SK-N-MC (cell line): ENCODE data around the gene MCCC2.

Experiments used
- DNase-seq: peaks from one replicate; pipeline ENCODE4 v3.0.0-alpha.2; 2011; ENCODE audit warnings: low read depth, low spot score
- H3K27ac ChIP-seq: fragments of 200-600 bp; sonication (generic); 2 replicates; pipeline ENCODE4 v1.5.1; 2016; ENCODE audit warnings: mixed run types
- H3K36me3 ChIP-seq: fragments of 200-600 bp; sonication (generic); 2 replicates; pipeline ENCODE4 v1.6.1; 2017; ENCODE audit warnings: antibody characterized with exemption, low read length, mixed read lengths; ENCODE audit not compliant: insufficient read depth
- H3K4me3 ChIP-seq: fragments of 200-600 bp; sonication (generic); 2 replicates; pipeline ENCODE4 v1.5.1; 2016
- H3K9ac ChIP-seq: fragments of 200-600 bp; sonication (generic); 2 replicates; pipeline ENCODE4 v1.8.0; 2017; ENCODE audit warnings: mixed run types, mixed read lengths; ENCODE audit not compliant: insufficient read length
- H3K9me3 ChIP-seq: fragments of 200-600 bp; sonication (generic); 2 replicates; pipeline ENCODE4 v1.6.1; 2017; ENCODE audit warnings: low read depth, mild to moderate bottlenecking, antibody characterized with exemption, low read length, moderate library complexity, mixed read lengths
- EZH2 ChIP-seq: fragments of 200-600 bp; sonication (generic); IDR thresholded peaks from one replicate; pipeline ENCODE4 v1.6.1; 2017; ENCODE audit warnings: antibody characterized with exemption
- FOXP2 ChIP-seq: optimal IDR thresholded peaks from 2 replicates; pipeline ENCODE3; 2011; ENCODE audit warnings: mild to moderate bottlenecking, moderate library complexity; ENCODE audit not compliant: insufficient read depth; ENCODE audit errors: extremely low read length, control extremely low read depth
- POLR2AphosphoS5 ChIP-seq: IDR thresholded peaks from 2 replicates; pipeline ENCODE4 v1.6.1; 2012; ENCODE audit warnings: mild to moderate bottlenecking, low read depth, low read length, borderline replicate concordance

The MCCC2 gene

DNA sequence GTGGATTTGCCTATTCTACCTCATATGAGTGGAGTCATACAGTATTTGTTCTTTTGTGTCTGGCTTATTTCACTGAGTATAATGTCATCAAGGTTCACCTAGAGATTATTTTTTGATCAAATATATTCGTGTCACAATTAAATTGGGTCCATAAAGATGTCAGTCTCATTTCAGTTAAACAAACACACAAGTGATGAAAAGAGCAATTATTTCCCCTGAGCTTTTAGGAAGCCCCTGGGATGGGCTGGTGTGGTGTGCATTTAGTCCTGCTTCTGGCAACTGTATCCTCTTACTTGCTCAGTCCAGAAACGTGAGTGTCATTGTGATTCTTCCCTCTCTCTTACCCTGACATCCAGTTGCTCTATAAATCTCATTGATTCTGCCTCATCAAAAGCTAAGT lies 79.2 kb downstream of the MCCC2 start:
- H3K36me3 ChIP-seq: no peaks in the 10 kb centered on the region
- no peak for TF ChIP-seq POLR2AphosphoS5
- TF ChIP-seq FOXP2: no peak
- TF ChIP-seq EZH2: no peak
- no peaks in the 10 kb centered on the region for H3K9me3 ChIP-seq
- no peak overlapping the region for H3K4me3 ChIP-seq
- H3K27ac ChIP-seq: no peak overlapping the region
- DNase-seq: no peak
- H3K9ac ChIP-seq: no peak overlapping the region

DNA sequence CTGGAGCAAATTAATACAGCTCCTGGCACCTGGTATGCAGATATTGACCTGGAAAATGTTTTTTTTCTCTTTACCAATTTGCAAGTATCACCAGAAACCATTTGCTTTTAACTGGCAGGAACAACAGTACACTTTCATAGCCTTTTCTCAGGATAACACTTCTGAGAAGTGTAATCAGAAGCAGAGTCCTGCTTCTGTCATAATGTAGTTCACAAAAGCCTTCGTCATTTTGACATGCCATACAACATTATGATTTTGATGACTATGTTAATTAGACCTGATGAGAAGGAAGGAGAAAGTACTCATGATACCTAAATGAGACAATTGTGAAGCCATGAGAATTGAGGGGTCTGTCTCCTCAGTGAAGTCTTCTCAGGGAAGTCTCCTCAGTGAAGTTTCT lies 90.8 kb downstream of the MCCC2 start:
- DNase-seq: no peak
- H3K9ac ChIP-seq: no peak overlapping the region
- no peak overlapping the region for H3K27ac ChIP-seq
- H3K4me3 ChIP-seq: no peak overlapping the region
- H3K9me3 ChIP-seq: no peaks in the 10 kb centered on the region
- H3K36me3 ChIP-seq: no peaks in the 10 kb centered on the region
- TF ChIP-seq FOXP2 (no peak), EZH2 (no peak), POLR2AphosphoS5 (no peak)

DNA sequence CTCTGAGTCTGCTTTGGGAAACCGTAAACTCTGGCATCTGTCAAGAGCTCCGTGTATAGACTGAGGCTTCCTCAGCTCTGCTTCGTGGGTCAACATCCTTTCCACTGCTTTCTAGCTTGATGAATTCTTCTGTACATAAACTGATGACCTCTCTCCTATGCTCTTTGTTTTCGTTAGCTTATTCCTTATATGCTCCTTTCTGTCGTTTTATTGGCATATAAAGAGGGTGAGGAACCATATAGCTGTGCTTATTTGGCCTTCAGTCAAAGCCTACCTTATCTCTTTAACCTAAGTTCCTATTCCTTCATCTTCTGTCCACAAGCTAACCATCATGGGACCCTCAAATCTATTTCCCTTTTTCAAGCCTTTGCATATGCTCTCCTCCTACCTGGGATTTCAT lies 92.6 kb downstream of the MCCC2 start:
- Histone ChIP-seq H3K9me3 (no peaks in the 10 kb centered on the region), H3K36me3 (no peaks in the 10 kb centered on the region), H3K27ac (no peak overlapping the region), H3K4me3 (no peak overlapping the region), H3K9ac (no peak overlapping the region)
- DNase-seq: no peak
- TF ChIP-seq EZH2: no peak
- TF ChIP-seq FOXP2: no peak
- TF ChIP-seq POLR2AphosphoS5: no peak

DNA sequence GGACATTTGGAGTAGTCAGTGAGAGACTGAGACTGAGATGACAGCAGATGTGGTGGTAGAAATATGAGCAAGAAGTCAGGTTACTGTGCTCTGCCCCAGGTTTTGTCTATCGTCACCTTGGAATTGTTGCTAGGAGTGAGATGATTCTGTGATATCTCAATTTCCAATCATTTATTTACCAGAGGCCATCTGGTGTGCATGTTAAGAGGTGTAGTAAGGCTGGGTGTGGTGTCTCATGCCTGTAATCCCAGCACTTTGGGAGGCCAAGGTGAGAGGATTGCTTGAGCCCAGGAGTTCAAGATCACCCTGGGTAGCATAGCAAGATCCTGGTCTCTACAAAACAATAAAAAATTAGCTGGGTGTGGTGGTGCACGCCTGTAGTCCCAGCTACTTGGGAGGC lies 93.4 kb downstream of the MCCC2 start:
- H3K9me3 ChIP-seq: no peaks in the 10 kb centered on the region
- no peak for TF ChIP-seq FOXP2
- no peak for TF ChIP-seq EZH2
- no peak for TF ChIP-seq POLR2AphosphoS5
- H3K27ac ChIP-seq: no peak overlapping the region
- H3K9ac ChIP-seq: no peak overlapping the region
- no peaks in the 10 kb centered on the region for H3K36me3 ChIP-seq
- no peak overlapping the region for H3K4me3 ChIP-seq
- no peak for DNase-seq

DNA sequence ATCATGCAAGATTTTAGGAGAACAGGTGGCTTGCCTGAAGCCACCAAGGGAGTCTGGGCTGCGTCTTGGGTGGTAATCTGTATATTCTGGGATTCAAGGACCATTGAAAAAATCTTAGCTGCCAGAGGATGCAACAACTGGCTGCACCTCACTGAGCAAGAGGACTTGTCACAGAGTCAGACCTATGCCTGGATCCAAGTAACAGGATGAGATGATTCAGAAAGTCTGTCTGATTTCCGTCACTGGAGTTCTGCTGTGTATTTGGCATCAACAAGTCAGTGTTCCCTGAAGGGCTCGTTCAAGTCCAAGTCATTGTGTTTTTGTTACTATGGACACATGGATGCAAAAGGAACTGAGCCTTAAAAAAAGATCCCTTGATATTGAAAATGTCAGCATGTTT lies 94.2 kb downstream of the MCCC2 start:
- Histone ChIP-seq H3K27ac (no peak overlapping the region), H3K36me3 (no peaks in the 10 kb centered on the region), H3K9me3 (no peaks in the 10 kb centered on the region), H3K9ac (no peak overlapping the region), H3K4me3 (no peak overlapping the region)
- TF ChIP-seq FOXP2 (no peak), POLR2AphosphoS5 (no peak), EZH2 (no peak)
- no peak for DNase-seq

DNA sequence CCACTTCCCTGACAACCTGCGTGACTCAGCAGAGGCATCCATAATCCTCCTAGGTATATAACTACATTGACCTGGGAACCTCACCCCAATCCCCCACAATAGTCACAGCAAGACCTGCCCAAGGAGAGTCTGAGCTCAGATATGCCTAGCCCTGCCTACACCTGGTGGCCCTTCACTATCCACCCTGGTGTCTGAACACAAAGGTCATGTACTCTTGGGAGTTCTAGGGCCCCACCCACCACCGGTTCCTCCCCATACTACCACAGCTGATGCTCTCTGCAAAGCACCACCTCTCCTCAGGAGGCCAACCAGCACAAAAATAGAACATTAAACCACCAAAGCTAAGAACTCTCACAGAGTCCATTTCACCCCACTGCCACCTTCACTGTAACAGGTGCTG lies 97.2 kb downstream of the MCCC2 start:
- no peaks in the 10 kb centered on the region for H3K9me3 ChIP-seq
- TF ChIP-seq FOXP2 (no peak), EZH2 (no peak), POLR2AphosphoS5 (no peak)
- no peak overlapping the region for H3K9ac ChIP-seq
- H3K27ac ChIP-seq: no peak overlapping the region
- no peak for DNase-seq
- H3K4me3 ChIP-seq: no peak overlapping the region
- H3K36me3 ChIP-seq: no peaks in the 10 kb centered on the region

DNA sequence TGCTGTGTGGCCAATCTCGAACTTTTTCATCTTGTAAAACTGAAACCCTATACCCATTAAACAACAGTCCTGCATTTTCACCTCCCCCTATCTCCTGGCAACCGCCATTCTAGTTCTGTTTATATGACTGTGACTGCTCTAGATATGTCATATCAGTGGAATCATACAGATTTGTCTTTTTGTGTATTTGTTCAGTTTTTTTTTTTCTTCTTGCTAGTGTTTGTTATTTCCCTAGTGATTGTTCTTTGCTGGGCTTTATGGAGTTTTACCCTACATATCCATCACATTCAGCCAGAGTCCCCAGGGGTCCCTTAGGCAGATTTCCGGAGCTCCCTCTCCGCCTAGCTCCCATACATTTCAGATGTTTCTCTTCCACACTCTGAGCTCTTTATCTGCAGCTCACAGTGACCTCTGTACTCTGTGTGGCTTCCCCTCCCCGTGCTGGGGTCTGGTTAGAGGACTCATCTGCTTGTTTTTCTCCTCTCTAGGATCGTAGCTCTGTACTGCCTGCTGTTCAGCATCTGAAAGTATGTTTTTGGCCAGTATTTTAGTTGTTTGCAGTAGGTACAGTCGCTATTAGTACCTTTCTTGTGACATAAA lies 106.8 kb downstream of the MCCC2 start:
- H3K4me3 ChIP-seq: peak overlapping the region; percentile 80
- H3K27ac ChIP-seq: peak overlapping the region; percentile 95
- peak overlapping the region; percentile 68 for H3K9ac ChIP-seq
- no peaks in the 10 kb centered on the region for H3K36me3 ChIP-seq
- TF ChIP-seq FOXP2: no peak
- no peak; the same call in 1 of the 2 replicates for TF ChIP-seq POLR2AphosphoS5
- TF ChIP-seq EZH2: no peak
- peak; percentile 45 for DNase-seq
- H3K9me3 ChIP-seq: no peaks in the 10 kb centered on the region

DNA sequence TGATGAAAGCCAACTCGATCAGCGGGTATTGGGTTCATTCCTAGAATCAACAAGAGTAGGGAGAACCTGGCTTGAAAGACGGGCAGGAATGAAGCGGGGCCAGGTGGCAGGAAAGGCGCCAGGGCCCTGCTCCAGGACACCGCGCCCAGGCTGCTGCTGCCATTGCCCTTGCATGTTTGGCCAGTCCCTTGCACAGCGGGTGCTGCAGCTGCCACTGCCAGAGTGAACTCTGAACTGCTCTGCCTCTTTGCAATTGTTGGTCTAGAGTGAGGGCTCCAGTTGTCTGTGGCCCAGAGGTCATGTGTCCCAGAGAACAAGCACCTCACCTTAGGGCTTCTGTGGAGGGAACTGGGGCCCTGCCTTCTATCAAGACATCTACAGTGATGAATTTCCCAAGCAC lies 107.9 kb downstream of the MCCC2 start:
- no peak overlapping the region for H3K9ac ChIP-seq
- TF ChIP-seq POLR2AphosphoS5 (no peak), EZH2 (no peak), FOXP2 (no peak)
- no peaks in the 10 kb centered on the region for H3K36me3 ChIP-seq
- DNase-seq: no peak
- peak overlapping the region; percentile 95 for H3K27ac ChIP-seq
- H3K9me3 ChIP-seq: no peaks in the 10 kb centered on the region
- H3K4me3 ChIP-seq: no peak overlapping the region

DNA sequence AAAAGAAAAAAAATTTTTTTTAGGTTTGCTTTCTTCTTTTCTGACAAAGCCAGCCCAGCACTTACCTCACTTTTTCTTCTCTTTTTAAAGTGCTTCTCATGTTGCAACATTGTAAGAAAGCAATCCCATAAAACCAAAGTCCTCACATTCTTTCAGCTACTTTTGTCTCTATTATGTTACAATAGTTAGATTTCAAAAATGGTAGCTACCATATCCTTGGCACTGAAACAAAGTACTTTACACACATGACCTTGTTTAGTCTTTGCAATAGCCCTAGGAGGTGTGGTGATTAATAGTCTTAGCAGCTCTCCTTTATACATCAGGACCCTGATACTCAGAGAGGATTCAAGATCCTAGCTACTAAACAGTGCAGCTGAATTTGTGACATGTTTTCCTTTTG lies 108.5 kb downstream of the MCCC2 start:
- no peaks in the 10 kb centered on the region for H3K36me3 ChIP-seq
- peak overlapping the region; percentile 9; the same call in 1 of the 2 replicates for H3K4me3 ChIP-seq
- DNase-seq: no peak
- H3K9ac ChIP-seq: peak overlapping the region; percentile 1
- peak overlapping the region; percentile 95 for H3K27ac ChIP-seq
- H3K9me3 ChIP-seq: no peaks in the 10 kb centered on the region
- TF ChIP-seq EZH2 (no peak), POLR2AphosphoS5 (no peak), FOXP2 (no peak)
